T-helper 2 cell treated with Interferon-gamma antibody and Interleukin-4, amounts not matched to agents 5 μg/mL and 100 μg/mL, for 36 hours (primary cell): ENCODE measurements around the gene RIPK1.

Experiments used
- DNase-seq: peaks from one replicate; pipeline ENCODE4 v3.0.0; 2021; ENCODE audit warnings: low spot score
- H3K27ac Mint-ChIP-seq: one replicate; pipeline ENCODE4 v1.8.0; 2021; ENCODE audit warnings: mild to moderate bottlenecking, mixed read lengths
- H3K27me3 Mint-ChIP-seq: one replicate; pipeline ENCODE4 v1.8.0; 2021; ENCODE audit warnings: low read depth, mixed read lengths
- H3K36me3 Mint-ChIP-seq: one replicate; pipeline ENCODE4 v1.8.0; 2021; ENCODE audit warnings: low read depth, mixed read lengths
- H3K4me1 Mint-ChIP-seq: one replicate; pipeline ENCODE4 v1.8.0; 2021; ENCODE audit warnings: low read depth, mixed read lengths
- H3K4me3 Mint-ChIP-seq: one replicate; pipeline ENCODE4 v1.8.0; 2022; ENCODE audit warnings: mild to moderate bottlenecking, moderate library complexity, mixed read lengths
- H3K9me3 Mint-ChIP-seq: one replicate; pipeline ENCODE4 v1.8.0; 2021; ENCODE audit warnings: mixed read lengths

Gene RIPK1

DNA sequence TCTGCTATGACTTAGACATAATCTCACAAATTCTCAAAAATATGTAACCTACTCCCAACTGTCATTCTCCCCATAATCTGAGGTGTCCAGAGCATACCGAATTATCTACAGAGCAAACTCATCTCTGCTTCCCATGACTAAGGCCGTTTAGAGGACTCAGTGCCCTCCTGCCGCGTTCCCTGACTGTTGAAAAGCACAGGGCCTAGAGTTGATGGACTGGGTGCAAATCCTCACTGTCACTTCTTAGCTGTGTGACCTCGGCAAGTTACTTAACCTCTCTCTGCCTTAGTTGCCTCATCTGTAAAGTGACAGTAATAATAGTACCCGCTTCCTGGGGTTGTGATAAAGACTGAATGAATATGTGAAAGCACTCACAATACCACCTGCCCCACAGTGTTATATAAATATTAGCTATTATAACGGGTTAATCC, 93.8 kb downstream of the RIPK1 start:
- DNase-seq = no peak
- H3K27me3 Mint-ChIP-seq = peaks cover 66% of the 10 kb centered on the region
- H3K4me1 Mint-ChIP-seq = peaks cover 18% of the 10 kb centered on the region
- H3K36me3 Mint-ChIP-seq = peaks cover 5% of the 10 kb centered on the region
- peak overlapping the region; percentile 60 for H3K4me3 Mint-ChIP-seq
- H3K9me3 Mint-ChIP-seq = peaks cover 3% of the 10 kb centered on the region
- H3K27ac Mint-ChIP-seq = no peak overlapping the region

GRCh38 chr6:3162565-3163247, 94.4 kb downstream of the RIPK1 start:
- peak overlapping the region; percentile 86 for H3K4me3 Mint-ChIP-seq
- DNase-seq = peak; percentile 46
- H3K36me3 Mint-ChIP-seq = peaks cover 5% of the 10 kb centered on the region
- H3K27me3 Mint-ChIP-seq = peaks cover 70% of the 10 kb centered on the region
- H3K27ac Mint-ChIP-seq = peak overlapping the region; percentile 56
- peaks cover 3% of the 10 kb centered on the region for H3K9me3 Mint-ChIP-seq
- H3K4me1 Mint-ChIP-seq = peaks cover 18% of the 10 kb centered on the region

GRCh38 chr6:3163248-3163594, 94.9 kb downstream of the RIPK1 start:
- Mint-ChIP-seq H3K27me3 (peaks cover 70% of the 10 kb centered on the region), H3K9me3 (peaks cover 3% of the 10 kb centered on the region), H3K36me3 (peaks cover 5% of the 10 kb centered on the region), H3K4me1 (peaks cover 16% of the 10 kb centered on the region), H3K27ac (peak overlapping the region; percentile 56), H3K4me3 (peak overlapping the region; percentile 86)
- DNase-seq = no peak

DNA sequence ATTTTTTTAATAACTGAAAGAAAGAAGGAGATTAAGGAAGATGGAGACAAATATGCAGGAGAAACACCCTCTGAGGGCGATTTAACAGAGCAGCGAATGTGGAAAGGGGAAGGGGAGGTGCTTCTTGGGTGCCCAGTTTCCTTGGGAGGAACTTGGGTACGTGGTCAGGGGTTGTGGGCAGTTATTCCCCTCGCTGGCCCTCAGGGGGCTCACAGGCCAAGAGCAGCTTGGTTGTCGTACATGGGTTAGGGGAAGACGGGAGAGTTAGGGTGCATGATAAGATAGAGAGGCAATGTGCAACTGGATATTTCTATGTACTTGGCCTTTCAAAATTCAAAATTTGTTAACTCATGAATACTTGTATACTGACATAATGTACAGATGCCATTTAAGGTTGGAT, 96.1 kb downstream of the RIPK1 start:
- H3K4me1 Mint-ChIP-seq = peaks cover 15% of the 10 kb centered on the region
- H3K36me3 Mint-ChIP-seq = peaks cover 5% of the 10 kb centered on the region
- no peak overlapping the region for H3K27ac Mint-ChIP-seq
- peaks cover 3% of the 10 kb centered on the region for H3K9me3 Mint-ChIP-seq
- no peak for DNase-seq
- no peak overlapping the region for H3K4me3 Mint-ChIP-seq
- H3K27me3 Mint-ChIP-seq = peaks cover 62% of the 10 kb centered on the region
